ENCODE measurements around the gene CNKSR3. TPM values are rescaled to one million over a fixed set of nuclear protein-coding genes. Genes with fewer than 3 reads are reported as not detected.

Gene CNKSR3
- total and polyA plus RNA-seq, 2 experiments from 2014 or later, result 1.9 to 5.7 TPM

GRCh38 chr6:154478021-154478700 lies 32.3 kb downstream of the CNKSR3 start:
- Mint-ChIP-seq H3K27ac (peak overlapping the region; percentile 4; the same call in 1 of the 2 replicates), H3K4me1 (peaks cover 22% of the 10 kb centered on the region), H3K4me3 (no peak overlapping the region), H3K27me3 (ENCODE audit: insufficient read depth, low read depth, poor library complexity) (peaks cover 3% of the 10 kb centered on the region), H3K9me3 (no peaks in the 10 kb centered on the region), H3K36me3 (ENCODE audit: low read depth) (no peaks in the 10 kb centered on the region)
- H4K20me1 ChIP-seq (replicated peaks; ENCODE audit: insufficient read depth), result peaks cover 2% of the 10 kb centered on the region; the same call in 1 of the 2 replicates
- no peak for DNase-seq (ENCODE audit: low spot score)
- no peaks in the 10 kb centered on the region for H3K27me3 ChIP-seq (ENCODE audit: insufficient read depth)
- no peaks in the 10 kb centered on the region for H3K36me3 ChIP-seq (ENCODE audit: insufficient read depth)
- no peaks in the 10 kb centered on the region for H3K9me2 ChIP-seq (ENCODE audit: insufficient read depth)
- H3K4me1 ChIP-seq (ENCODE audit: insufficient read depth), result no peaks in the 10 kb centered on the region; the same call in 1 of the 2 replicates
- H3K27ac ChIP-seq (ENCODE audit: low read depth), result no peak overlapping the region
- ATAC-seq, result peak; percentile 37; the same call in 1 of the 3 replicates
- H3K4me3 ChIP-seq, result no peak overlapping the region
- no peaks in the 10 kb centered on the region for H3K79me2 ChIP-seq (replicated peaks; ENCODE audit: insufficient read depth)
- no peak for TF ChIP-seq CTCF (conservative IDR thresholded peaks at IDR 0.05; ENCODE audit: low read depth in 2 of 2)
- no peak for TF ChIP-seq EZH2 (IDR thresholded peaks at IDR 0.05; ENCODE audit: low read depth, unreplicated experiment)
- no peak for TF ChIP-seq POLR2AphosphoS5 (IDR thresholded peaks at IDR 0.05; ENCODE audit: low read depth)
- TF ChIP-seq JUNB (IDR thresholded peaks at IDR 0.05; ENCODE audit: unreplicated experiment), result no peak
- H3K4me2 ChIP-seq, result no peak overlapping the region
- no peaks in the 10 kb centered on the region for H3F3A ChIP-seq (replicated peaks; ENCODE audit: low read depth)
- no peak overlapping the region for H2AFZ ChIP-seq

DNA sequence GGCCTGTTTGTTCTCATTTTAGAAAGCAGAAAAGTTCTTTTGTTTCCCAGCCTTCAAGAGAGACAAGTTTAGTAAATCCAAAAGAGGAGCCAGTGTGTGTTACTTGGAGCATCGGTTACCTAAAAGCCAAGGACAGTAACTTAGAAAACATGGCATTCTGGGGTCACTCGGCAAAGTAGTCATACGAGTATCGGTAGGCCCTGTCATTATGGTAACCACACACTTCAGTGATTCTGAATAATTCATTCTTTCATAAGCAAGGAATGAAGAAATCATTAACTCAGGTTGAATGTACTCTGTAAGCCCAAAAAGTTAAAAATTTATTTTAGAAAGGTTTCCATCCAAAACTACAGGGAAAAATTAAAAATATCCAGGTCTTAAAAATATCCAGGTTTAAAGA lies 34.0 kb downstream of the CNKSR3 start:
- Mint-ChIP-seq H3K27ac (no peak overlapping the region), H3K27me3 (ENCODE audit: insufficient read depth, low read depth, poor library complexity) (peaks cover 3% of the 10 kb centered on the region), H3K36me3 (ENCODE audit: low read depth) (no peaks in the 10 kb centered on the region), H3K4me1 (peaks cover 22% of the 10 kb centered on the region), H3K9me3 (no peaks in the 10 kb centered on the region; the same call in 2 of the 3 replicates), H3K4me3 (no peak overlapping the region)
- Histone ChIP-seq H3K4me3 (no peak overlapping the region), H4K20me1 (replicated peaks; ENCODE audit: insufficient read depth) (peaks cover 2% of the 10 kb centered on the region; the same call in 1 of the 2 replicates), H3K9me2 (ENCODE audit: insufficient read depth) (no peaks in the 10 kb centered on the region), H3K27ac (ENCODE audit: low read depth) (no peak overlapping the region), H3F3A (replicated peaks; ENCODE audit: low read depth) (no peaks in the 10 kb centered on the region), H3K36me3 (ENCODE audit: insufficient read depth) (no peaks in the 10 kb centered on the region), H3K4me2 (no peak overlapping the region), H3K79me2 (replicated peaks; ENCODE audit: insufficient read depth) (no peaks in the 10 kb centered on the region), H3K27me3 (ENCODE audit: insufficient read depth) (no peaks in the 10 kb centered on the region), H2AFZ (no peak overlapping the region), H3K4me1 (ENCODE audit: insufficient read depth) (no peaks in the 10 kb centered on the region; the same call in 1 of the 2 replicates)
- ATAC-seq (no peak), DNase-seq (ENCODE audit: low spot score) (no peak)
- TF ChIP-seq ZNF331 (CRISPR knock-in tag; IDR thresholded peaks at IDR 0.05; ENCODE audit: low read depth) (no peak), EZH2phosphoT487 (IDR thresholded peaks at IDR 0.05; ENCODE audit: unreplicated experiment) (no peak), STAT1 (IDR thresholded peaks at IDR 0.05; ENCODE audit: unreplicated experiment) (no peak), ZNF114 (CRISPR knock-in tag; IDR thresholded peaks at IDR 0.05) (no peak), JUNB (IDR thresholded peaks at IDR 0.05; ENCODE audit: unreplicated experiment) (no peak), CREB1 (CRISPR knock-in tag; IDR thresholded peaks at IDR 0.05; ENCODE audit: low read depth) (no peak), REST (IDR thresholded peaks at IDR 0.05; ENCODE audit: unreplicated experiment) (no peak)
- TF ChIP-seq, protein P1, sequence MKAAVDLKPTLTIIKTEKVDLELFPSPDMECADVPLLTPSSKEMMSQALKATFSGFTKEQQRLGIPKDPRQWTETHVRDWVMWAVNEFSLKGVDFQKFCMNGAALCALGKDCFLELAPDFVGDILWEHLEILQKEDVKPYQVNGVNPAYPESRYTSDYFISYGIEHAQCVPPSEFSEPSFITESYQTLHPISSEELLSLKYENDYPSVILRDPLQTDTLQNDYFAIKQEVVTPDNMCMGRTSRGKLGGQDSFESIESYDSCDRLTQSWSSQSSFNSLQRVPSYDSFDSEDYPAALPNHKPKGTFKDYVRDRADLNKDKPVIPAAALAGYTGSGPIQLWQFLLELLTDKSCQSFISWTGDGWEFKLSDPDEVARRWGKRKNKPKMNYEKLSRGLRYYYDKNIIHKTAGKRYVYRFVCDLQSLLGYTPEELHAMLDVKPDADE (IDR thresholded peaks at IDR 0.05), result no peak

Measured in GM23338 (cell line).